ENCODE measurements around the gene HTRA3. TPM values are rescaled to one million over a fixed set of nuclear protein-coding genes. Genes with fewer than 3 reads are reported as not detected.

The HTRA3 gene
- total and polyA plus RNA-seq, 2 experiments from 2014 or later: 1.3 to 3.6 TPM

DNA sequence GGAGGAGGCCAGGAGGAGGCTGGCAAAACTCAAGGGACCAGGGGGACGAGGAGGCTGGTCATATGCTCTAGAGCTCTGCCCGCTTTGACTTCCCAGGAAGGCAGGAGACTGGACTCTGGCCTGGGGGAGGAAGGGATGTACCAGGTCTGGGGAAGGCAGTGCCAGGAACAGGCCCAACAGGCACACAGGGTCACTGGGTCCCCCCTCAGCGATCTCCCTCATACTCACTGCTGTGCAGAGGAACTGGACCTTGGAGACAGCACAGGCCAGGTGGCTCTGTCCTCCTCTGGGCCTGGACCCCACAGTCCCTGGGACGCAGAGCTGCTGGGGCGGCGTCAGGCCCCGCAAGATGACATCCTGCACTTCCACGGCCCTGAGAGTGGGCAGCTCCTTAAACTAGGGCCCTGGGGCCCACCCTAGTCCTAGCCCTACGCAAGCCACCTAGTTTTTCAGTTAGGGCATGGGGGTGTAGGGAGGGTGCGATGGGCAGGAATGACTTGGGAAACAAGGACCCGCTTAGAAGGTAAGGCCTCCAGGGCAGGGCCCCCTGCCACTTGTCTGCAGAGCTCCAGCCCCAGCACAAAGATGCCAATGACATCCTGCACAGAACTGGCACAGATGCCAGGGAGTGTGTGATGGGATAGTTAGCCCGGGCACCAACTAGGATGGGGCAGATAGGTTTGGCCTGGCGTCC lies 59.5 kb downstream of the HTRA3 start:
- Mint-ChIP-seq H3K4me1 (no peaks in the 10 kb centered on the region; the same call in 2 of the 3 replicates), H3K36me3 (ENCODE audit: low read depth) (no peaks in the 10 kb centered on the region), H3K27me3 (ENCODE audit: insufficient read depth, low read depth, poor library complexity) (no peaks in the 10 kb centered on the region), H3K9me3 (peaks cover 5% of the 10 kb centered on the region; the same call in 2 of the 3 replicates), H3K27ac (no peak overlapping the region), H3K4me3 (no peak overlapping the region)
- Histone ChIP-seq H3K4me3 (no peak overlapping the region), H3K36me3 (ENCODE audit: insufficient read depth) (no peaks in the 10 kb centered on the region), H3K4me2 (no peak overlapping the region), H2AFZ (no peak overlapping the region), H3K27ac (ENCODE audit: low read depth) (no peak overlapping the region), H3K9me2 (ENCODE audit: insufficient read depth) (no peaks in the 10 kb centered on the region), H3F3A (replicated peaks; ENCODE audit: low read depth) (no peaks in the 10 kb centered on the region), H3K27me3 (ENCODE audit: insufficient read depth) (no peaks in the 10 kb centered on the region), H3K79me2 (replicated peaks; ENCODE audit: insufficient read depth) (no peaks in the 10 kb centered on the region), H4K20me1 (replicated peaks; ENCODE audit: insufficient read depth) (no peaks in the 10 kb centered on the region), H3K4me1 (ENCODE audit: insufficient read depth) (no peaks in the 10 kb centered on the region)
- TF ChIP-seq POLR2AphosphoS5 (IDR thresholded peaks at IDR 0.05; ENCODE audit: low read depth) (no peak), JUNB (IDR thresholded peaks at IDR 0.05; ENCODE audit: unreplicated experiment) (no peak)
- ATAC-seq: no peak
- DNase-seq (ENCODE audit: low spot score): no peak

DNA sequence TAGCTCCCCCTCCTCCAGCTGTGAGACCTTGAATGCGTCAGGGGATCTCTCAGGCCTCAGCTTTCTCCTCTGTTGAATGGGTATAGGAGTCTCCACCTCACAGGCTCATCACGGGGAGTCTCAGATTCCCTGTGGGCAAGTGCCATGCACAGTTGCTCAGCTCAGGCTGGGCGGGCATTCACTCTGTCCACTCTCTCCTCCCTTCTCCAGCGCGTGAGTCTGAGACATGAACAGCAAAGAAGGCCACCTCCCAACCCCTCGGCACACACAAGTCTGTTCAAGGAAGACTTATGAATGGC lies 60.0 kb downstream of the HTRA3 start:
- peaks cover under 1% of the 10 kb centered on the region; the same call in 2 of the 3 replicates for H3K9me3 Mint-ChIP-seq
- H3K4me2 ChIP-seq: no peak overlapping the region
- H3K9me2 ChIP-seq (ENCODE audit: insufficient read depth): no peaks in the 10 kb centered on the region
- H4K20me1 ChIP-seq (replicated peaks; ENCODE audit: insufficient read depth): no peaks in the 10 kb centered on the region
- H3F3A ChIP-seq (replicated peaks; ENCODE audit: low read depth): no peaks in the 10 kb centered on the region
- H3K4me3 Mint-ChIP-seq: no peak overlapping the region
- no peak overlapping the region for H3K4me3 ChIP-seq
- H3K36me3 Mint-ChIP-seq (ENCODE audit: low read depth): no peaks in the 10 kb centered on the region
- no peak overlapping the region for H3K27ac ChIP-seq (ENCODE audit: low read depth)
- H3K27ac Mint-ChIP-seq: no peak overlapping the region
- DNase-seq (ENCODE audit: low spot score): no peak
- no peaks in the 10 kb centered on the region for H3K27me3 Mint-ChIP-seq (ENCODE audit: insufficient read depth, low read depth, poor library complexity)
- no peaks in the 10 kb centered on the region; the same call in 2 of the 3 replicates for H3K4me1 Mint-ChIP-seq
- no peak for ATAC-seq
- H3K79me2 ChIP-seq (replicated peaks; ENCODE audit: insufficient read depth): no peaks in the 10 kb centered on the region
- no peak overlapping the region for H2AFZ ChIP-seq
- no peaks in the 10 kb centered on the region for H3K4me1 ChIP-seq (ENCODE audit: insufficient read depth)
- no peaks in the 10 kb centered on the region for H3K36me3 ChIP-seq (ENCODE audit: insufficient read depth)
- no peaks in the 10 kb centered on the region for H3K27me3 ChIP-seq (ENCODE audit: insufficient read depth)
- TF ChIP-seq EZH2 (IDR thresholded peaks at IDR 0.05; ENCODE audit: low read depth, unreplicated experiment) (no peak), POLR2AphosphoS5 (IDR thresholded peaks at IDR 0.05; ENCODE audit: low read depth) (no peak), STAT1 (IDR thresholded peaks at IDR 0.05; ENCODE audit: unreplicated experiment) (no peak), NANOG (IDR thresholded peaks at IDR 0.05; ENCODE audit: borderline replicate concordance) (no peak), ZNF331 (CRISPR knock-in tag; IDR thresholded peaks at IDR 0.05; ENCODE audit: low read depth) (no peak)
- TF ChIP-seq, protein P1, sequence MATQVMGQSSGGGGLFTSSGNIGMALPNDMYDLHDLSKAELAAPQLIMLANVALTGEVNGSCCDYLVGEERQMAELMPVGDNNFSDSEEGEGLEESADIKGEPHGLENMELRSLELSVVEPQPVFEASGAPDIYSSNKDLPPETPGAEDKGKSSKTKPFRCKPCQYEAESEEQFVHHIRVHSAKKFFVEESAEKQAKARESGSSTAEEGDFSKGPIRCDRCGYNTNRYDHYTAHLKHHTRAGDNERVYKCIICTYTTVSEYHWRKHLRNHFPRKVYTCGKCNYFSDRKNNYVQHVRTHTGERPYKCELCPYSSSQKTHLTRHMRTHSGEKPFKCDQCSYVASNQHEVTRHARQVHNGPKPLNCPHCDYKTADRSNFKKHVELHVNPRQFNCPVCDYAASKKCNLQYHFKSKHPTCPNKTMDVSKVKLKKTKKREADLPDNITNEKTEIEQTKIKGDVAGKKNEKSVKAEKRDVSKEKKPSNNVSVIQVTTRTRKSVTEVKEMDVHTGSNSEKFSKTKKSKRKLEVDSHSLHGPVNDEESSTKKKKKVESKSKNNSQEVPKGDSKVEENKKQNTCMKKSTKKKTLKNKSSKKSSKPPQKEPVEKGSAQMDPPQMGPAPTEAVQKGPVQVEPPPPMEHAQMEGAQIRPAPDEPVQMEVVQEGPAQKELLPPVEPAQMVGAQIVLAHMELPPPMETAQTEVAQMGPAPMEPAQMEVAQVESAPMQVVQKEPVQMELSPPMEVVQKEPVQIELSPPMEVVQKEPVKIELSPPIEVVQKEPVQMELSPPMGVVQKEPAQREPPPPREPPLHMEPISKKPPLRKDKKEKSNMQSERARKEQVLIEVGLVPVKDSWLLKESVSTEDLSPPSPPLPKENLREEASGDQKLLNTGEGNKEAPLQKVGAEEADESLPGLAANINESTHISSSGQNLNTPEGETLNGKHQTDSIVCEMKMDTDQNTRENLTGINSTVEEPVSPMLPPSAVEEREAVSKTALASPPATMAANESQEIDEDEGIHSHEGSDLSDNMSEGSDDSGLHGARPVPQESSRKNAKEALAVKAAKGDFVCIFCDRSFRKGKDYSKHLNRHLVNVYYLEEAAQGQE (IDR thresholded peaks at IDR 0.05; ENCODE audit: unreplicated experiment): no peak
- TF ChIP-seq, protein P2, sequence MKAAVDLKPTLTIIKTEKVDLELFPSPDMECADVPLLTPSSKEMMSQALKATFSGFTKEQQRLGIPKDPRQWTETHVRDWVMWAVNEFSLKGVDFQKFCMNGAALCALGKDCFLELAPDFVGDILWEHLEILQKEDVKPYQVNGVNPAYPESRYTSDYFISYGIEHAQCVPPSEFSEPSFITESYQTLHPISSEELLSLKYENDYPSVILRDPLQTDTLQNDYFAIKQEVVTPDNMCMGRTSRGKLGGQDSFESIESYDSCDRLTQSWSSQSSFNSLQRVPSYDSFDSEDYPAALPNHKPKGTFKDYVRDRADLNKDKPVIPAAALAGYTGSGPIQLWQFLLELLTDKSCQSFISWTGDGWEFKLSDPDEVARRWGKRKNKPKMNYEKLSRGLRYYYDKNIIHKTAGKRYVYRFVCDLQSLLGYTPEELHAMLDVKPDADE (IDR thresholded peaks at IDR 0.05): no peak
- TF ChIP-seq, protein P3, sequence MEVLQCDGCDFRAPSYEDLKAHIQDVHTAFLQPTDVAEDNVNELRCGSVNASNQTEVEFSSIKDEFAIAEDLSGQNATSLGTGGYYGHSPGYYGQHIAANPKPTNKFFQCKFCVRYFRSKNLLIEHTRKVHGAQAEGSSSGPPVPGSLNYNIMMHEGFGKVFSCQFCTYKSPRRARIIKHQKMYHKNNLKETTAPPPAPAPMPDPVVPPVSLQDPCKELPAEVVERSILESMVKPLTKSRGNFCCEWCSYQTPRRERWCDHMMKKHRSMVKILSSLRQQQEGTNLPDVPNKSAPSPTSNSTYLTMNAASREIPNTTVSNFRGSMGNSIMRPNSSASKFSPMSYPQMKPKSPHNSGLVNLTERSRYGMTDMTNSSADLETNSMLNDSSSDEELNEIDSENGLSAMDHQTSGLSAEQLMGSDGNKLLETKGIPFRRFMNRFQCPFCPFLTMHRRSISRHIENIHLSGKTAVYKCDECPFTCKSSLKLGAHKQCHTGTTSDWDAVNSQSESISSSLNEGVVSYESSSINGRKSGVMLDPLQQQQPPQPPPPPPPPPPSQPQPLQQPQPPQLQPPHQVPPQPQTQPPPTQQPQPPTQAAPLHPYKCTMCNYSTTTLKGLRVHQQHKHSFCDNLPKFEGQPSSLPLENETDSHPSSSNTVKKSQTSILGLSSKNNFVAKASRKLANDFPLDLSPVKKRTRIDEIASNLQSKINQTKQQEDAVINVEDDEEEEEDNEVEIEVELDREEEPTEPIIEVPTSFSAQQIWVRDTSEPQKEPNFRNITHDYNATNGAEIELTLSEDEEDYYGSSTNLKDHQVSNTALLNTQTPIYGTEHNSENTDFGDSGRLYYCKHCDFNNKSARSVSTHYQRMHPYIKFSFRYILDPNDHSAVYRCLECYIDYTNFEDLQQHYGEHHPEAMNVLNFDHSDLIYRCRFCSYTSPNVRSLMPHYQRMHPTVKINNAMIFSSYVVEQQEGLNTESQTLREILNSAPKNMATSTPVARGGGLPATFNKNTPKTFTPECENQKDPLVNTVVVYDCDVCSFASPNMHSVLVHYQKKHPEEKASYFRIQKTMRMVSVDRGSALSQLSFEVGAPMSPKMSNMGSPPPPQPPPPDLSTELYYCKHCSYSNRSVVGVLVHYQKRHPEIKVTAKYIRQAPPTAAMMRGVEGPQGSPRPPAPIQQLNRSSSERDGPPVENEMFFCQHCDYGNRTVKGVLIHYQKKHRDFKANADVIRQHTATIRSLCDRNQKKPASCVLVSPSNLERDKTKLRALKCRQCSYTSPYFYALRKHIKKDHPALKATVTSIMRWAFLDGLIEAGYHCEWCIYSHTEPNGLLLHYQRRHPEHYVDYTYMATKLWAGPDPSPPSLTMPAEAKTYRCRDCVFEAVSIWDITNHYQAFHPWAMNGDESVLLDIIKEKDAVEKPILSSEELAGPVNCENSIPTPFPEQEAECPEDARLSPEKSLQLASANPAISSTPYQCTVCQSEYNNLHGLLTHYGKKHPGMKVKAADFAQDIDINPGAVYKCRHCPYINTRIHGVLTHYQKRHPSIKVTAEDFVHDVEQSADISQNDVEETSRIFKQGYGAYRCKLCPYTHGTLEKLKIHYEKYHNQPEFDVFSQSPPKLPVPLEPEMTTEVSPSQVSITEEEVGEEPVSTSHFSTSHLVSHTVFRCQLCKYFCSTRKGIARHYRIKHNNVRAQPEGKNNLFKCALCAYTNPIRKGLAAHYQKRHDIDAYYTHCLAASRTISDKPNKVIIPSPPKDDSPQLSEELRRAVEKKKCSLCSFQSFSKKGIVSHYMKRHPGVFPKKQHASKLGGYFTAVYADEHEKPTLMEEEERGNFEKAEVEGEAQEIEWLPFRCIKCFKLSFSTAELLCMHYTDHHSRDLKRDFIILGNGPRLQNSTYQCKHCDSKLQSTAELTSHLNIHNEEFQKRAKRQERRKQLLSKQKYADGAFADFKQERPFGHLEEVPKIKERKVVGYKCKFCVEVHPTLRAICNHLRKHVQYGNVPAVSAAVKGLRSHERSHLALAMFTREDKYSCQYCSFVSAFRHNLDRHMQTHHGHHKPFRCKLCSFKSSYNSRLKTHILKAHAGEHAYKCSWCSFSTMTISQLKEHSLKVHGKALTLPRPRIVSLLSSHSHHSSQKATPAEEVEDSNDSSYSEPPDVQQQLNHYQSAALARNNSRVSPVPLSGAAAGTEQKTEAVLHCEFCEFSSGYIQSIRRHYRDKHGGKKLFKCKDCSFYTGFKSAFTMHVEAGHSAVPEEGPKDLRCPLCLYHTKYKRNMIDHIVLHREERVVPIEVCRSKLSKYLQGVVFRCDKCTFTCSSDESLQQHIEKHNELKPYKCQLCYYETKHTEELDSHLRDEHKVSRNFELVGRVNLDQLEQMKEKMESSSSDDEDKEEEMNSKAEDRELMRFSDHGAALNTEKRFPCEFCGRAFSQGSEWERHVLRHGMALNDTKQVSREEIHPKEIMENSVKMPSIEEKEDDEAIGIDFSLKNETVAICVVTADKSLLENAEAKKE (CRISPR knock-in tag; IDR thresholded peaks at IDR 0.05): no peak
